ENCODE data around the gene SYT9. TPM values are rescaled to one million over a fixed set of nuclear protein-coding genes. Genes with fewer than 3 reads are reported as not detected.

Gene SYT9
- polyA plus RNA-seq, 1 donor, result 0.27 TPM

DNA sequence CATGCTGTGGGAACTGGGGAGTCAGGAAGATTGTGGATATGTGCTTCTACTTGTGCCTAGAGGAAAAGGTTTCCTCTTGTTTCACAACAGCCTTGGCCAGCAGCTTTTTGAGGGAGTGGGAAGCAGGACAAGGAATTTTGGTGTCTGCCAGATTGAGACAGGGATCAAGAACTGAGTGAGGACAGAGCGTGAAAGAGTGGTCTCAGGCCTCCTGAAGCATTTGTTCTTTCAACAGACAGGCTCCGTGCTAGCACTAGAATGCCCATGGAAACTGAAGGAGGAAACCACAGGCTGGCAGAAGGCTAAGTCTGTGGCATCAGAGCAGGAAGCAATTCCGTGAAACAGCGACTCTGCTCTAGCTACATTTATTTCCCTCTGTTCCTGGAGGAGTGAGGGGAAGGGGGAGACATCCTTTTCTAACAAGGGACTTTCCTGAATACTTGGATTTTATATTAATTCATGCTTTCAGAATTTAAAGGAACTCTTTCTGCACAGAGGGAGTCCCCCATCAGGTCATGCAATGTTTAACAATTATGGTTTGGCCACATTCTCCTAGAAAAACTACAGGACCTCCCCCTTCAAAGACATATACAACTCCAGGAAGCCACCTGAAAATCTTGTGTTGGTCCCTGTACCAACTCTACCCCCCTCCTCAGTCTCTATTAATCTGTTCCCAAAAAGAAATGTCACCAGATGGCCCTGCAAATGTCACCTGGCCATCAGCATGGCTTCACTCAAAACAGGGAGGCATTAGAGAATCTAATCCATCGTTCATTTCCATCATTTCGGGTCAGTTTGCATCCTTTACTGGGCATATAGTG lies 96.1 kb downstream of the SYT9 start:
- no peak for DNase-seq

DNA sequence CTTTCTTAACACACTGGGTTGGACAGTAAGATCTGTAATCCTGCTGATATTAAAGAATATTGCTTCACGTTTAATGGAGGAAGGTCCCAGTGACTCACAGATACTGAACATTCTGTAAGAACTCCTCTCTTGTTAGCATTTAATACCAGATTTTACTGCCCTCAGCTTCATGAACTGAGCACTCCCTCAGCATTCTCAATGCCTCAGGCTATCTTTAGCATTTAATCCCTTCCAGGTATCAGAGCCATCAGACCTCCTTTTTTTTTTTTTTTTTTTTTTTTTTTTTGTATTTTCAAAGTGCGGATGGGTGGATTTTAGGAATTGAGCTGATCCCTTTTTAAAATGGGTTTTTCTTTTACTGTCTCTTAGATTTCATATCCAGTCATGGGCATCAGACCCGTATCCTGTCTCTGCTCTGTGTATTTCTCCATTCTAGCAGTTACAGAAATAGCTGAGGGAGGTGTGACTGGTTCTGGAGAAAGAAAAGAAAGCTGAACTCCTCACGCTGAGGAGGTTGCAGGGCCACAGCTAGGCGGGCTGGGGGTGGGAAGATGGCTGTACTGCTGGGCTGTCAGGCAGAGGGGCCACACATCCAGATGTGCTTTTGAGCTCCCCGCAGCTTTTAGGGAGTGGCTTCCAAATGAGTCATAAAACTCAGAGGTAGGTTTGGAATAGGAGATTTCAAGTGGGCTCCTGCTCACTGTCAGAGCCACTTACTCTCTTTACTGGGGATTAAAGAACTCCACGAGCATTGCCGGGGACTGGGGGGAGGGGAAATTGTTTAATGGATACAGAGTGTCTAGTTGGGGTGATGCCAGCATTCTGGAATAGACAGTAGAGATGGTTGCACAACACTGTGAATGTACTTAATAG lies 97.0 kb downstream of the SYT9 start:
- DNase-seq, result no peak

DNA sequence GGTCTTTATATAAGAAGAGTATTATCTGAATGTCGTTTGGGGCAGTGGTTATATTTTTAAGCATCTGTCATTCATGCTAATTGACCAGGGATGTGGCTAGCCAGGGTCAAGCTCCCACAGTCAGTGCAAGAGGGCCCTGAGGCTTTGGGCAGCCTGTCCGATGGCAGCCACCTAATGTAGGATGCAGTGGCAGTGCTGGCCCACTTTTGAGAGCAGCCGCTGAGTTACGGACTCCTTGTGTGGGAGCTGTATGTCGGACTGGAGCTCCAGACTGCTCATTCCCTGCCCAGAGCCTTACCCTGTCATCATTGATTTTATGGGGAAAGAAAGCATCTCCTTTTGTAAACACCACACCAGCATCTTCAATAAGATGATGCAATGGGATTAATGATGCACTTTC lies 99.5 kb downstream of the SYT9 start:
- DNase-seq, result no peak

DNA sequence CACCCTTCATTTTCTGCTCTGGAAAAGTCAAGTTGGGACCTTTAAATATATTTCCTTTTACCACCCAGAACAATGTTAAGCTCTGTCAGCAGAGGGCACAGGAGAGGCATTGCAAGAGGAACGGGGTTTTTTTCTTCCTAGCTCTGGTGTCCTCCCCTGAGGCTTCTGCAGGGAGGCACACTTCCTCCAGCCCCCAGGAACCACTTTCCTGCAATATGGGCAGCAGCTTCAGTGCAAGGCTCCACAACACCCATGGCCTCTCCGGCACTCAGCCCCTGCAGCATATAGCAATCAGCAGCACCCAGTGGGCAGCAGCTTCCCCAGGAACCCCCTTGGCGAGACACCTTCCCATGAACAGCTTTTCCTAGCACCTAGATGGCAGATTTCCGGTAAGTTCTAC lies 101.4 kb downstream of the SYT9 start:
- DNase-seq, result no peak

DNA sequence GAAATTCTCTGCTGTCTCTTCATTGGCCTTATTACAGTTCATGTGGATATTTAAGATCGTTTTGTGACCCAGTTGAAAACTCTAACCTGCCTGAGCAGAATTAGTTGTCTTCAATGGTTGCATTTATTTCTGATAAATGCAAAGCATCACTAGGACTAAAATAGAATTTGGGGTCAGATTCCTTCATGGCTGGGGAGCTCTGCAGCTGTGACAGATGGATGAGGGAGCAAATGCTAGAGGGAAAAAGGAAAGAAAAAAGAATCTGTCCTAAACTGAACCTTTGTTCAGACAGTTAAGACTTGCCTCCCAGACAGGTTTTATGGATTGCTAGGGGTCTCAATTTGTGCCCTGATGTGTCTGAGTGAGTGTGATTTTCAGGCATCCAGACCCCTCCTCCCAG lies 113.0 kb downstream of the SYT9 start:
- no peak for DNase-seq

DNA sequence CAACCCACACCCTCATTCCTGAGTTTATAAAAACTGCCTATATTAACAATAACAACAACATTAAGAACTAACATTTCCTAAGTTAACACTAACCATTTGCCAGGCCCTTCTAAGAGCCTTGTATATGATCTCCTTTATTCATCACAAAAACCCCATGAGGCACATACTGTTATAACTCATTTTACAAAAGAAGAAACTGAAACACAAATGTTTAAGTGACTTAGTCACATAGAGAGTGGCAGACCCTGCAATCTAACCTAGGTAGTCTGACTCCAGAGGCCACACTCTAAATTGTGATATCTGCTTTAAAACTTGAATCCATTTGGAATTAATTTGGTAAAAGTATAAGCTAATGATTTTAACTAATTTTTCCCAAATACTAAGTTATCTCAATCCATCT lies 116.1 kb downstream of the SYT9 start:
- DNase-seq, result no peak

DNA sequence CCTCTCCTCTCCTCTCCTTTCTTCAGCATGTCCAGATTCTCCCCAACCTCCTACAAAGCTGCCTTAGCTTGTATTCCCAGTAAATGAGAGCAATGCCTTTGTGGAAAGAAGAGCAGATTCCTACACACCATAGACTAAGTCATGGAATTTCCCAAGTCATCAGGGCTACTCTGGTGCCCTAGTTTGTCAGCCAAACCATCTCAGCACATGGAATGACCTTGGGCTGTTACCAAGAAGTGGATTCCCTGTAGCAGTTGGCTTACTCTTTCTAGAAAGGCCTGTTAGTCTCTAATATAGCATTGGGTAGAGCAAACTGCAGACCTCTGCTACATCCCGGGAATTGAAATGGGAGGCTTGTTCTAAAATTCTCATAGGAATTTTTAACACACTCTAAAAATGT lies 124.7 kb downstream of the SYT9 start:
- no peak for DNase-seq

DNA sequence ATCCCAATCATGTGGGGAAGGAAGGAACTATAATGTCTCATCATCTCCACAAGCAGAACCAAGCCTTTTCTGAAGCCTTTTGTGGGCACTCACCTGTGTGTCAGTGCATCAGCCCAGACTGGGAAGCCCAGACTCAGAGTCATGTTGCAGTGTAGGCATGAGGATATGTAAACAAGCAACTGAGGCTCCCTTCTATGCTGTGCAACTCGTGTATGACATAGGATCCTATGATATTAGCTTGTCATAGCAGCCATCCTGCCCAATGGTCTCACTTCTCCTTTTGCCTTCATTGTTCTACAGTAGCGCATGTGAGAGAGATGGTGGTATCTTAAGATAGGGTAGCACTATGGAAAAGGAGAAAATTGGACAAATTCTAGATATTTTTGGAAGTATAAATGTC lies 130.2 kb downstream of the SYT9 start:
- no peak for DNase-seq

DNA sequence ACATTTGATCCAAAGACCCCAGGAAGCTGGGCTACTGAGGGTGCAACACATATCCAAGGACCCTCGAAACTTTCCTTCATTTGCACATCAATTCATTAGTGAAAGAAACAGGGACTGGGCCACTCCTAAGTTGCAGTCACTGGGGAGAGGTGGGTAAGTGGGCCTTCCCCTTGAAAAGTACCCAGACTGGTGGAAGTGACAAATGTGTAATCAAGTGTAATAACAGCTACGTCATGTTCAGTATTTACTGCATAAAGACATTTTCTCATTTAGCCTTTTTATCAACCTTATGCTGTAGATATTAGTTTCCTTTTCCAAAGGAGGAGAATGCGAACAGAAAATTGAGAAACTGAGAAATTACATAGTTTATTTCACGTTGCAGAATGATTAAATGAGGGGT lies 131.7 kb downstream of the SYT9 start:
- no peak for DNase-seq

DNA sequence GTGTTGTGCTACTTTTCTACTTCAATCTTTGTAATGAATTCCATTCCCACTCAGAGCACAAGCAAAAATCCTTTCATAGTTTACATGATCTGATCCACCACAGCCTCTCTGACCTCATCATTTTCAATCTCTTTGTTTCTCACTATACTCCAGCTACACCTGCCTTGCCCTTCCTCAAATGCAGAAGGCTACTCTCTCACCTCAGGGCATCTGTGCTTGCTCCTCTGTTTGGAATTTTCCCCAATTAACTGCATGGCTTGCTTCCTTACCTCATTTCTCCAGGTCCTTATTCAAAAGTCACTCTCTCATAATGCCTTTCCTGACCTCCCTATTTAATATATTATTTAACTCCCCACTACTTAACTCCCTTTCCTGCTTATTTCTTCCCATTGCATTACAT lies 133.0 kb downstream of the SYT9 start:
- DNase-seq, result no peak

DNA sequence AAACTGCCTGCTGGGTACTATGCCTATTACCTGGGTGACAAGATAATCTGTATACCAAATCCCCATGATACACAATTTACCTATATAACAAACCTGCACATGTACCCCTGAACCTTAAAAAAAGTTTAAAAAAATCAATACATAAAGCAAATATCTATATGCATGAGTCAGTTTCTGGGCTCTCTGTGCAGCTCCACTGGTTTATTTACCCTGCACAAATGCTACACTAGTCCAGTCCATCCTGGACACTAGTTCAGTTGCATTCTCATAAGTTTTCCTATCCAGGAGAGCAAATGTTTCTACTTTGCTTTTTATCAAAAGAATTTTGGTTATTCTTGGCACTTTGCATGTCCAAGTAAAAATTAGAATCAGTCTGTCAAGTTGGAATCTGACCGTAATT lies 133.8 kb downstream of the SYT9 start:
- no peak for DNase-seq

DNA sequence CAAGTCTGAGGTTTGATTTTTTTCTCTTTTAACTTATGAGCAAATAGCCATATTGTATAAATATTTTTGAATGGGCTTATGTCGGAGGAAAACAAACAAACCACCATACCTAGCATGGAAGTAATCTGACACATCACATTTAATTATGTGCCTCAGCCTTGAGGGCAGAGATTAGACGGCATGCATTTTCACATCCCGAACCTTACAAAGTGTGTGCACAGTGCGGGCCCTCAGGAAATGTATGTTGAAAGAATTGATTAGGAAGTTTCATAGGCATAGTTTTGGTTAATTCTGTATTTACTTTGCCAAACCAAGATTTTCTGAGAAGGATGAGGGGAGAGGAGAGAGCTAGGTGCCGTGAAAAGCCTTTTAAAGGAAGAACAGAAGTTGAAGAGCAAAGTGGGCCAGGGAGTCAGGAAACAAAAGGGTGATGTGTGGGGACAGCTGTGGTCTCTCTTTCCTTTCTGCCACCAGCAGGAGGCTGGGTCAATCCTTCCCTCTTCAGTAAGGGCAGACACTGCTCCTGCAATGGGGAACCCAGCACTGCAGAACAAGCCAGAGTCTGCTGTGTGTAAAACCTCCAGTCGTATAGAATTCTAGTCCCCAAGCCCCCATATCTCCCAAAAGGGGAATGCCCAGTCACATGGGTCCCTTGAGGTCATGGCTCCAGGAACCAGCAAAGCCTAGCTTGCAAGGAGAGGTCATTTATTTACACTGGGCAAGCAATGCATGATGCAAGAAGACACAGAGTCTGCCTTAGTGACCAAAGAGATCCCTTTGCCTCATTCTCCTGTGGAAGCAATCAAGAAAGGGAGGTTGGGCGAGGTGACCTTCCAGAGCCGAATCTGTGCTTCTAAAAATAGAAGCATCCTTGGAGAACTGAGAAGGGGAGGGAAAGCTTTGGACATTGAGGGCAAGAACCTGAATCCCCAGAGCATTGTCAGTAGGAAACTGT lies 162.5 kb downstream of the SYT9 start:
- no peak for DNase-seq

DNA sequence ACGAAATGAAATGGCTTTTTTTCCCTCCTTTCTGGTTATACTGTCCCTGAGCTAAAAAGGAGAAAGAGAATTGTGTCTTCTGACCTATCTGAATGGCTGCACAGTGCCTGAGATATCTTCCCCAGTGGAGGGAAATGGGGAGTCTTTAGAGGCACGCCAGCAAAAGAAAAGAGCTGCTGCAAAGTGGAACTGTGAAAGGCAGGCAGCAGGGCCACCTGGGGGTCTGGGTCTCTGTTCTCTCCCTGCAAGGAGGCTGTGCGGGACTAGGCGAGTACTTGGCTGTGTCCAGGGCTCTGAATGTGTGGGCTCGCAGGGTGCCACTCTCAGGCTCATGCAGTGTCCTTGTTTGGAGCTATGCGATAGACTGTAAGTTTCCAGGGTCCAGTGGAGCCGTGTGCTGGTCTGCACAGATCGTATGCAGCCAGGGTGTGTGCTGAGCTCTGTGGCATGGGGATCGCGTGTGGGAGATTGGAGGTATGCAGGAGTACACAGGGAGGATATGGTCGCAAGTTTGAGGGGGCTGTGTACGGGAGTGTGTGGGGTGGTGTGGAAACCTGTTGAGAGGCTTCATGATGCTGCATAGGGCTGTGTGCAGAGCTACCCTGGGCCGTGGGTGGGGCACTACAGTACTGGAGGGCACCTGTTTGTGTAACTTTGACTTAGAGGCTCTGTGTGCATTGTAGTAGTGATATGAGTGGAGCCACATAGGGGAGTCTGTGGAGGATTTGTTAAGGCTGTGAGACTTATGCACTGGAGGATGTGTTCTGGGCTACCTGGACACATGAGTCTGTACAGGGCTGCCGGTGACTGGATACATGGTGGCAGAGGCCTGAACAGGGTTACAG lies 163.5 kb downstream of the SYT9 start:
- DNase-seq, result no peak

DNA sequence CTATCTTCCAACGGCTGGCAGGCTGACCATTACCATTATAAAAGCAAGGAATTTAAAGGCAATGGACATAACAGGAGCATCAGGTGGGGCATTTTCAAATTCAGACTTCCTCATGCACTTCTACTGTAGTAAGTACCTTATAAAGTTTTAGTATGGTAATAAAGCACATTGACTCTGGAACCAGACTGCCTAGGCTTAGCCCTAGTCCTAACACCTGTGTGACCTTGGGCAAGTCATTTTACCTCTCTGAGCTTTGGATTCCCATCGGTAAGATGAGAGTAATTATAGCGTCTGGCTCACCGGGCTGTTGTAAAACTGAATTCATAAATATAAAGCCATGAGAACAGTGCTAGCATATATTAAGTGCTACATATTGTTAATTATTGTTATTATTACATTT lies 164.4 kb downstream of the SYT9 start:
- DNase-seq, result no peak

DNA sequence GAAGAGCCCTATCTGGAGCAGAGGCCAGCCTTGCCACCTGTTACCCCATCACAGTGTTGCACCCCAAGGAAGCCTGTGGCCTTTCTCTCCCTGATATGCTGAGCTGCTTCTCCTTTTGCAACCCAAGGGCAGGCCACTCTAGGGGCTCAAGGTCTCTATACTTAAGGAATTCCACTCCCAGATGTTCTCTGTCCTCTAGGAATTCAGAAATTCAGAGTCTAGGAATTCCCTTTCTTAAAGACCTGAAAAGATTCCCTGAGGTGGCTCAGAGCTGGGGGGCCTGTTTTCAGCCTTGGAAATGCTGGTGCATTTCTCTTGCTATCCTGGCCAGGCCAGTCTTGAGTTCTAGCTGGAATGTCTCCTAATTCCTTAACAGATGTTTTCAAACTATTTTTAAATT lies 165.6 kb downstream of the SYT9 start:
- DNase-seq, result no peak

DNA sequence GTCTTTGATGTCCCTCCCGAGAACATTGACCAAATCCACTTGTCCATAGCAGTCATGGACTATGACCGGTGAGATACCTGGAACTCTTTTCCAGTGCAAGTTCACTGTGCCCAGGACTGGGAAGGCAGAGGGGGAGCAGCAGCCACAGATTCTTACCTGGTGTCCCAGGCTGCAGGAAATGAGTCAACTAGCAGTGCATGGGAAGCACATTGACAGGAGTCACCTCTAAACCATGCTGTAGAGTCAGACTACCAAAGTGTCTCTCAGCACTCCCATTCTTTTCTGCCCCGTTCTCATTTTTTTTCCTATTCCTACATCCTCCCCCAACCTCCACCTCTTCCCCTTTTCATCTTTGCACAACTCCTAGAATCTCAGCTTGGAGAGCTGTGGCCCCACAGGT lies 166.4 kb downstream of the SYT9 start:
- no peak for DNase-seq

DNA sequence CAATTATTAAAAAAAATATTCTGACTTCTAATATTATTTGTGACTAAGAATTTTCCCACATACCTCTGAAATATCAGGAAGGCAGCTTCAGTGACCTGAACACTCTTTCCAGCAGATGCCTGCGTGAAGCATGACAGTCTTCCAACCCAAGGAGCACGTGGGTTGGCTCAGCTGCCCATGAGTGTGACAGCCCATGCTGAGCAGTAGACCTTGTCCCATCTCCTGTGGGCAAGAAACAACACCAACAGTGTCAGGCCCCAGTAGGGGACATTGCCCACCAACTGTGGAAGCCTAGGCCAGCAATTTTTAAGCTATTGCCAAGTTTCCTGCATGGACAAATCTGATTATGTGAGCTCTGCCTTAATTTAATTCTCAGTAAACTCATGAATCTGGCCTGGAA lies 167.2 kb downstream of the SYT9 start:
- DNase-seq, result no peak

DNA sequence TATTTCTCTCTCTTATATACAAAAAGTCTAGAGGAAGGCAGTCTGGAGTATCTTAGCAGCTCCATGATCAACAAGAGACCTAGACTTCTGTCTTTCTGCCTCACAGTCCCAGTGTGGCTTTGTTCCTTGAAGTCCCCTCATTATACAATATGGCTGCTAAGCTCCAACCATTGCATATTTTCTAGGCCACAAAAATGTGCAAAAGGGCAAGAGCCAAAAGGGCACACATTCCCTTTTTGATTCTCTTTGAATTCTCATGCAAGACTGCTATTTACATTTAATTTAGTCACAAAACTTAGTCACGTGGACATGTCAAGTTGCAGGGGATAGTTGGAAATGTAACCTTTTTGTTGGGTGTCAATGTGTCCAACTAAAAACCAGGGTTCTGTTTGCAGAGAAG lies 169.4 kb downstream of the SYT9 start:
- no peak for DNase-seq

DNA sequence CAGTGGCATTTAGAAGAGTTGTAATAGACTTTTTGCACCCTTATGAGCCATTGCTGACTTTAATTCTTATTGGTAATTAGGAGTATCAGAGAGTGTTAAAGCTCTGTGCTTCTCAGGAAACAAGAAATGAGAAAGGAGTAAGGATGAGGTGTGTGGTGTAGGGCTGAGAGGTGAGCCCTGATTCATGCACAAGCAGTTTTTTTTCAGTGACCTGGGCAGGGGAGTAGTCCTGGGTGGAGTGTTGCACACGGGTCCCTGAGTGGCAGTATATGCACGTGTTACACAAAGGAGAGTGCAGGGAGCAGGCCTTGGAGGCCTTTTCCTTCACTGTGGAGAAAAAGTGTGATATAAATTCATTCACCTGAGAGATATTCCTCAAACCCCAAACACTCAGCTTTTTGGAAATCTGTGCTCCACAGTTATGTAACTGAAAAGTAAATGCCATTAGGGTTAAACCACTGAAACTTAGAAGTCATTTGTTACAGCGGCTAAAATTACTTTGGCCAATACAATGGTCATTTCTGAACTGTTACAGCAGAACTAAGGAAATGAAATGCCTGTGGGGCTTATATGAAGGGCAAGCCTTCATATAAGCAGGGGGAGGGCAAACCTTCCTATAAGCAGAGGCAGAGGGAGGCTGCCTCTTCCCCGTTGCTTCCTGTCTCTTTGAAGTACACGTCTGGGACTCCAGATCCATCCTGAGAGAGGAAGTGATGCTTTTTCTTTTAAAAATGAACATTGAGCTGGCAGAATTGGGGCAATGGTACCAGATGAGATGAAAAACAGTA lies 171.0 kb downstream of the SYT9 start:
- DNase-seq, result no peak

DNA sequence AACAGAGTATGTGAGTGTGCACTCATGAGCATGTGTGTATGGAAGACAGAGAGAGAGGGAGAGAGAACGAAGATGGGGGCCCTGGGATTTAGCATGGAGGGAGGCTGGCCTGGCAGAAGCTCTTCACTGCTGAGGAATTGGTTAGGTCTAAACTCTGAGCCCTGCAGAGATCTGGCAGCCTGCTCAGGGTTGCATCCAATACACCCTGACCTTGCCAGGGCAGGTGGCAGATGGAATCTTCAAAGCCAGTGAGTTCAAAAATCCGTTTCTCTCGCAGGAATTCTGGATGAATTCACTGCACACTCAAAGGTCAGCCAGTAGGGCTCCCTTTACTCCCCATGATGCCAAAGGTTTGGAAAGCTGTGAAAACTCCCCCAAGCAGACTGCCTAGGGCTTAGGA lies 172.2 kb downstream of the SYT9 start:
- DNase-seq, result no peak

DNA sequence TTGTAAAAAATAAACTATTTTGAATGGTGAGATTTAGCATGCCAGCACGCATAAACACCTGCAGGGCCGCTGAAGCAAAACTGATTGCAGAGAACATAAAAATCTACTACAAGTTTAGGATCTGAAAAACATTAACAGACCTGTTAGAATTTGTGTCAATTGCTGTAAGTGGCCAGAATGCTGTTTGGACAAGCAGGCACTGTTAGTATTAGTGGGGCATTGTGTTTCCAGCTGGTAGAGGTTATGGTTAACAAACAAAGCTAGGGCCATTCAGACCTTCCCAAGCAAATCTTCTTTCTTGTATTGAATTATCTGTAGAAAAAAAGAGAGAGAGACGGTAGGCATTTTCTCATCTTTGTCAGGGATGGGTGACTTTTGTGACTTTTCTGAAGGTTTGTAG lies 176.0 kb downstream of the SYT9 start:
- DNase-seq, result no peak

Measured in hindlimb muscle (tissue), 1 donor.